Colonic mucosa (tissue), 4 donors: ENCODE measurements around the gene RAB21. TPM values are rescaled to one million over a fixed set of nuclear protein-coding genes. Genes with fewer than 3 reads are reported as not detected.

ENCODE experiments used
- DNase-seq: peaks from one replicate; pipeline ENCODE4 v3.0.0-alpha.2; 2020
- H3K27ac ChIP-seq: fragments of 200-600 bp; one replicate; pipeline ENCODE4 v1.8.0; 2021
- H3K27me3 ChIP-seq: fragments of 200-600 bp; one replicate; pipeline ENCODE4 v1.8.0; 2021
- H3K36me3 ChIP-seq: fragments of 200-600 bp; one replicate; pipeline ENCODE4 v1.8.0; 2021
- H3K4me1 ChIP-seq: fragments of 200-600 bp; one replicate; pipeline ENCODE4 v1.8.0; 2021; ENCODE audit warnings: mild to moderate bottlenecking
- H3K4me3 ChIP-seq: fragments of 200-600 bp; one replicate; pipeline ENCODE4 v1.8.0; 2021
- H3K9ac ChIP-seq, 2 donors: one replicate each; pipeline ENCODE4 v1.7.0; 2013; ENCODE audit warnings: control low read depth in 2 of 2, low read depth in 2 of 2, low read length in 2 of 2
- H3K9me3 ChIP-seq: fragments of 200-600 bp; one replicate; pipeline ENCODE4 v1.8.0; 2021
- CTCF ChIP-seq: fragments of 200-600 bp; IDR thresholded peaks from one replicate; pipeline ENCODE4 v1.8.0; 2022; ENCODE audit warnings: antibody characterized with exemption, mild to moderate bottlenecking
- intact Hi-C: fragments of 100-400 bp; cut with DNase I; formaldehyde crosslinking; loops from one replicate; pipeline ENCODE4 v1.14.1; 2022
- total RNA-seq, 2 donors: library from RNA; stranded (reverse); fragmentation: NEBNext Ultra II Directional in 1 of 2; extraction: Animal tissue kit (Norgen Biotek cat#: 25700) in 1 of 2; gene quantifications; one replicate each; pipeline ENCODE4 v1.2.1, GENCODE V29; 2021
- donor health status: healthy.
- donor health status: DM: no; HTN: no; CAD: no.
- donor health status: DM: no; HTN: no; CAD: no.

RAB21 gene
- total RNA-seq, 2 donors from 2014 or later: 52.5 to 75.1 TPM

- intact Hi-C loops: no loop called here
- Histone ChIP-seq H3K9ac (no peak overlapping the region), H3K4me3 (no peak overlapping the region), H3K36me3 (peaks cover 9% of the 10 kb centered on the region), H3K9me3 (no peaks in the 10 kb centered on the region), H3K27ac (no peak overlapping the region), H3K27me3 (no peaks in the 10 kb centered on the region), H3K4me1 (no peaks in the 10 kb centered on the region)
- no peak for DNase-seq
- TF ChIP-seq CTCF: no peak
Observed at GRCh38 chr12:71787580-71787979, 32.9 kb downstream of the RAB21 start.

- Histone ChIP-seq H3K9ac (no peak overlapping the region), H3K4me1 (no peaks in the 10 kb centered on the region), H3K27me3 (no peaks in the 10 kb centered on the region), H3K4me3 (no peak overlapping the region), H3K9me3 (no peaks in the 10 kb centered on the region), H3K36me3 (peaks cover 7% of the 10 kb centered on the region), H3K27ac (no peak overlapping the region)
- TF ChIP-seq CTCF: no peak
- intact Hi-C loops: no loop called here
- DNase-seq: no peak
Observed at GRCh38 chr12:71790331-71790730, 35.7 kb downstream of the RAB21 start.

GRCh38 chr12:71791473-71792150 lies 36.9 kb downstream of the RAB21 start:
- no peak for TF ChIP-seq CTCF
- intact Hi-C loops: no loop called here
- no peak overlapping the region for H3K4me3 ChIP-seq
- no peaks in the 10 kb centered on the region for H3K4me1 ChIP-seq
- peaks cover 2% of the 10 kb centered on the region for H3K36me3 ChIP-seq
- no peak overlapping the region for H3K27ac ChIP-seq
- no peaks in the 10 kb centered on the region for H3K9me3 ChIP-seq
- H3K9ac ChIP-seq: no peak overlapping the region
- no peak for DNase-seq
- no peaks in the 10 kb centered on the region for H3K27me3 ChIP-seq

GRCh38 chr12:71792599-71792998 lies 37.9 kb downstream of the RAB21 start:
- no peak overlapping the region for H3K4me3 ChIP-seq
- no peaks in the 10 kb centered on the region for H3K9me3 ChIP-seq
- intact Hi-C loops: no loop called here
- no peak overlapping the region for H3K9ac ChIP-seq
- H3K4me1 ChIP-seq: no peaks in the 10 kb centered on the region
- no peaks in the 10 kb centered on the region for H3K36me3 ChIP-seq
- TF ChIP-seq CTCF: no peak
- no peak for DNase-seq
- H3K27me3 ChIP-seq: no peaks in the 10 kb centered on the region
- H3K27ac ChIP-seq: no peak overlapping the region

- TF ChIP-seq CTCF: no peak
- H3K4me3 ChIP-seq: no peak overlapping the region
- no peaks in the 10 kb centered on the region for H3K4me1 ChIP-seq
- DNase-seq: no peak
- intact Hi-C loops: no loop called here
- no peaks in the 10 kb centered on the region for H3K27me3 ChIP-seq
- H3K9me3 ChIP-seq: no peaks in the 10 kb centered on the region
- no peaks in the 10 kb centered on the region for H3K36me3 ChIP-seq
- no peak overlapping the region for H3K9ac ChIP-seq
- no peak overlapping the region for H3K27ac ChIP-seq
Observed at GRCh38 chr12:71795901-71796300, 41.2 kb downstream of the RAB21 start.
